Dermis blood vessel endothelial cell (primary cell): ENCODE results near the gene CDK4. TPM values are rescaled to one million over a fixed set of nuclear protein-coding genes. Genes with fewer than 3 reads are reported as not detected.

Experiments
- DNase-seq: peaks from one replicate; pipeline ENCODE4 v3.0.0; 2010
- total RNA-seq: library from RNA; depleted of rRNA; stranded (reverse); fragments of >200 nt; gene quantifications from 2 replicates; pipeline ENCODE4 v1.2.3, GENCODE V29; 2014

The CDK4 gene
- total RNA-seq, 1 donor from 2014 or later = 147 TPM

DNA sequence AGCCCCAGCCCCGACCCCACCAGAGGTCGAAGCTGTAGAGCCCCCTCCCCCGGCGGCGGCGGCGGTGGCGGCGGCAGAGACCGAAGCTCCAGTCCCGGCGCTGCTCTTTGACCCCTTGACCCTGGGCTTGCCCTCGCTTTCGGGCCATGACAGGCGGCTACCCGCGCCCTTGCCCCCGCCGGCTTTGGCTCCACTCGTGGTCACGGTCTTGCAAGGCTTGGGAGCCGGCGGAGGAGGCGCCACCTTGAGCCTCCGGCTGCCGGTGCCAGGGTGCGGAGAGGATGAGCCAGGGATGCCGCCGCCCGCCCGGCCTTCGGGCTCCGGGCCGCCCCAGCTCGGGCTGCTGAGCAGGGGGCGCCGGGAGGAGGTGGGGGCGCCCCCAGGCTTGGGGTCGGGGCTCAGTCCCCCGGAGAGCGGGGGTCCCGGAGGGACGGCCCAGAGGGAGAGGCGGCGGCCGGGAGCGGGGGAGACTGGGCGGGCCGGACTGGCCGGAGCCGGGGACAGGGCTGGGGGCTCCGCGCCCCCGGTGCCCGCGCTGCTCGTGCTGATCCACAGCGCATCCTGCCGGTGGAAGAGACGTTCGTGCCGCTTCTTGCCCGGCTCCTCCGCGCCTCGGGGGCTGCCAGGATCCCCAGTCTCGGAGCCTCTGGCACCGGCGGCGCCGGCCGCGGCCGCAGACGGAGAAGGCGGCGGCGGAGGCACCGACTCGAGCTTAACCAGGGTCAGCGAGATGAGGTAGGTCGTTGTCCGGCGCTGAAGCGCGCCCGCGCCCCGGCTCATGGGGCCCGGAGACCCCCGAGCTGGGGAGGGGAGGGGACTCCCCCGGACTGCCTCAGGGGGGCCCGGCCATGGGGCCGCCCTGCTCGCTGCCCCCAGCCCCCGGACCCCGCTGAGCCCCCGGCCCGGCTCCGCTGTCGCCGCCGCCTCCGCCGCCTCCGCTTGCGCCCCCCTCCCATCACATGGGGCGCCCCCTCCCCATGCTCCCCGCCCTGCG is 14.3 kb downstream of the CDK4 start:
- peak; percentile 25 for DNase-seq

DNA sequence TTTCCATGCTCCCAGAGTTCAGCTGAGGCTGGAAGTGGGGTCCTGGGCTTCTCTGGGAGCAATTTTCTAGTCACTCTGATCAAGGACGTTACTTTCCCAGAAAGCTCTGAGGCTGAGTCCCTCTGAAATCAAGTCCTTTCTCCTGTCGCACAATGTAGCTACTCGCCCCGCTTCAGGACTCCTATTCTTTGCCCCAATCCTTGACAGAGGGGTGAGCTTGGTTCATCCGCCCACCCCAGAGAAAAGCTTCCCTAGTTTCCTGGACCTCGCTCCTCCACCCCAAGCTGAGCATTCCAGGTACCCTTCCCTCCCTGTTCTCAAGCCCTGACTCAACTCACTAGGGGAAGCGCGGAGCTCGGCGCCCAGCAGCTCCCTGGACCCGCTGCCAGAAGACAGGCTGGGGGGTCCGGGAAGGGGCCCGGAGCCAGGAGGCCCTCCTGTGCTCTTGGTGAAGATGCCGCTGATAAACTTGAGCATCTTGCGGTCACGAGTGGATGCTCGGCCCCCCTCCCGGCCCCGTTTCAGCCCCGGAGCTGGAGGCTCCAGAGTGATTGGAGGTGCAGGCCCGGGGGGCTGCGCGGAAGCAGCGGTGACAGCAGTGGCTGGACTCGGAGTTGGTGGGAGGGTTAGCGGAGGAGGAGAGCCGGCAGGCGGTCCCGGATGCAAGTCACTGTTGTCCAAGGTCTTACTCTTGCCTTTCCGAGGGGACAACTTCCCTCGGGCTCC is 15.2 kb downstream of the CDK4 start:
- DNase-seq = no peak

- DNase-seq = no peak
Measured at GRCh38 chr12:57735952-57736740, 16.0 kb downstream of the CDK4 start.

DNA sequence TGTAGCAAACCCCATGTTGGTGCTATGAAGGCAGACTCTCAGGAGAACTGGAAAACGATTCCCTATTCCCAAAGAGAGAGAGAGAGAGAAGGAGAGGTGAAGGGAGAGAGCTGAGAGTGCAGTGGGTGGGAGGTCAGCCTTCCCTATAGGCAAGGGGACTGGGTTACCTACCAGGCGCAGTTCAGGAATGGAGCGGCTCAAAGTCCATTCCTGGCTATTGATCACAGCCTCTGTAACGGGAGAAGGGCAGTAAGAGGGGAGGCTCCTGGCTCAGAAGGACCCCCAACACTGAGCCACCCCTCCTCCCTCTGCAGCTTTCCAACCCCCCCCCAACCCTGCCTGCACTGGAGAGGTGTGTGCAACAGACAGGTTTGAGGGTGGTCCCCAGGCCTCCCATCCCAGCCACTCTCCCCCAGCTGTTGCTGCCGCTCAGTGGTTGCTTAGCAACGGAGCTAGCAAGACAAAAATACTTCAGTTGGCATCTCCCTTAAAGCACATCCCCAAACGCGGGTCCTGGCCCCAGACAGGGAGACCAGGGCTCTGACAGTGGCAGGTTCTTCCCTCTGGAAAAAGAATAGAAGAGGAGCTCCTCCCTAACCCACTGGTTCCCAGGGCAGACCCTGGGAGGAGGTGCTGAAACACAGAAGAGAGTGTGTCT is 16.8 kb downstream of the CDK4 start:
- no peak for DNase-seq

DNA sequence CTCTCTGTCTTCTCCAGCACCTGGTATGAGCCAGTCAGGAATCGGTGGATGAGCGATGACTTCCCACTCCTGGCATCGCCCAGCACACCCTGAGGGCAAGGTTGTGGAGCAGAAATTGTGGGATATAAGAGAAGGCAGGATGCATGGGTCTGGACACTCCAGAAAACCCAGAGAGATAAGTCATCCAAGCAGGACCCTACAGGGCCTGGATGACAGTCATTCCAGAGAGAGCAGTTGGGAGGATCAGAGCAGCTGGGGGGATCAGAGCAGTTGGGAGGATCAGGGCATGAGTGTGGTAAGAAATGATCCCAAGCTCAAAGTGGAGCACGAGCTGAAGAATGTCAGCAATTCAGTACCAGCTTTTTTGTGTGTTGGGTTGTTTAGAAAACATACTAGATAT is 17.5 kb downstream of the CDK4 start:
- no peak for DNase-seq

DNA sequence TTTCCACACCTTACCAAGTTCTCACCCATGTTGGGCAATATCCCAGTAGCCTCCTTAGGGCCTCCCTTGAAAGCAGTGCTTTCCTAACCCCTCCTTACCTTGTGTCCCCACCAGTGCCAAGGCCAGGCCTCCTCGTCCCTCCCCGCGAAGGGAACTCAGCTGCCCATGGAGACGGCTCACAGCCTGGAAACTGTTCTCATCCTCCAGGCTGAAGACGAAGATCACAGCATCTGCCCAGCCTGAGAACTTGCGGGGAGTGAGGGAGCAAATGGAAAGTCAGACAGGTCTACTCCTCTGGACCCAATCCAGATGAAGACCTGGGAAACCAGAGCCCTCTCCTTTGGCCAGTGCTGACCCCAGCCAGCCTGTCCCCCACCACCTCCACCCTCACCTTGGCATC is 18.2 kb downstream of the CDK4 start:
- no peak for DNase-seq

GRCh38 chr12:57732726-57733593 is 19.1 kb downstream of the CDK4 start:
- no peak for DNase-seq

DNA sequence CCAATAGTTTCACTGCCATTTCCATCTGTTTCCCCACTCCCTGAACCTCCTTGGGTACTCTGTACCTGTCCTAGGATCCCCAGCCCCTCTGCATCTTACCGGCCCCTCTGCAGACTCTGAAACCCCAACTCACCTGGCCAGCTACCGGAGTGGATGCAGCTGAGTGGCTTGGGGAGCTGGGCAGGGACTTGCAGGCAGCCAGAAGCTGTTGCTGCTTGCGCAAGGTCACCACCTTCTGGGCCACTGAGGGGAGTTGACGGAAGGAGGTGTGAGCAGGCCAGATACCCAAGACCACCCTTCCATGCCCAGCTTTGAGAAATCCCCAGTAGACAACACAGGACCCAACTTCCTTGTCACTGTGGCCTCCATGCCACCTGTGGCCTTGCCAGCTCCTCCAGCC is 19.8 kb downstream of the CDK4 start:
- DNase-seq = no peak

GRCh38 chr12:57731411-57732080 is 20.6 kb downstream of the CDK4 start:
- no peak for DNase-seq

DNA sequence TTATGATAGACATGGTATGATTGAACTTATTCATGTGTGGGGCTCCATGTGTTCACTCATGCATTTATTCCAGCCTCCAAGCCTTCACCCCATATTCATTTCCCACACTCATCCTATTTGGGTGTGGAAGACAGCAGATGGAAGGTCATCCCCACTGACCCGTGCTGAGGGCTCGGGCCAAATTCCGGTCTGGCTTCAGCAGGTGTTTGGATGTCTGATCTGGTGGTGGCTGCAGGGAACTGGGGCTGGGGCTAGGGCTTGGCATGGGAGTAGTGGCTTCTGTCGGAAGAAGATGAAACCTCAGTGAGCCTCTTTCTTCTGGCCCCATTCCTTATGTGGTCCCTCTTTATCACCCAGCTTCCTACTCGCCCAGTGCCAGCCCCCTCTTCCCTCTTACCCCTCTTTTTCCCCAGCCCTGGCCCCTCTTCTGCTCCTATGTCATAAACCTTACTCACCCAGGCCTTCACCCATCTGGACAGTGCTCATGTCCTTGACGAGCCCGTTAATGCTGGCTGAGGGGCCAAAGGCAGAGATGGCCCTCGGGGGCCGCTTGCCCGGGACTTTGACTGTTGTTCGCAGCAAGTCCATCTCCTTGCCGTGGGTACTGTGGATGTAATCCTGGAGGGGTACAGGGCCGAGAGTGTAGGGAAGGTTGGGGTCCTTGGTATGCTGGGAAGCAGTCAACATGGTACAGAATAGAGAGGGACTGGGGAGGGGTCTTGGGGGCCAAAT is 21.6 kb downstream of the CDK4 start:
- DNase-seq = no peak

DNA sequence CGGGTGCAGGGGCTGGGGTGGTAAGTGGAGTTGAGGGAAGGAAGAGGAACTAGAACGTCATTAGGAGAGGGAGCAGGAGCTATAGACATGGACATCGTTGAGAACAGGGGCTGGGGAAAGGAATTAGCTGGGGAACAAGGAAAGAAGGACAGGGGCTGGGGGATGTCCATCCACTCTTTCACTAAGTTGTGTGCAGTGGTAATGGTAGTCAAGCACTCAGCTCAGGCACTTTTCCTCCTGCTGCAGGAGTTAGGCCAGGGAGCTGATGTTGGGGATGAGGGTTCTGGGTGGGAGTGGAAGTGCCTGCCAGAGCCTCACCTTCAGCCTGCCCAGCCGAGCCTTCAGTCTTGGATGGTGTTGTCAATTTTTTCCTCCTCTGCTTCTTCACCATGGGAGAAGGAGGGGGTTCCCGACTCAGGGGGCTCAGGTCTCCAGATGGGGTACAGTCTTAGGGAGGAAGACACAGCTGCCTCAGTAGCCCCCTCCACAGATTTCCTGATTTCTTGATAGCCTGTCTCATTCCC is 22.7 kb downstream of the CDK4 start:
- no peak for DNase-seq

DNA sequence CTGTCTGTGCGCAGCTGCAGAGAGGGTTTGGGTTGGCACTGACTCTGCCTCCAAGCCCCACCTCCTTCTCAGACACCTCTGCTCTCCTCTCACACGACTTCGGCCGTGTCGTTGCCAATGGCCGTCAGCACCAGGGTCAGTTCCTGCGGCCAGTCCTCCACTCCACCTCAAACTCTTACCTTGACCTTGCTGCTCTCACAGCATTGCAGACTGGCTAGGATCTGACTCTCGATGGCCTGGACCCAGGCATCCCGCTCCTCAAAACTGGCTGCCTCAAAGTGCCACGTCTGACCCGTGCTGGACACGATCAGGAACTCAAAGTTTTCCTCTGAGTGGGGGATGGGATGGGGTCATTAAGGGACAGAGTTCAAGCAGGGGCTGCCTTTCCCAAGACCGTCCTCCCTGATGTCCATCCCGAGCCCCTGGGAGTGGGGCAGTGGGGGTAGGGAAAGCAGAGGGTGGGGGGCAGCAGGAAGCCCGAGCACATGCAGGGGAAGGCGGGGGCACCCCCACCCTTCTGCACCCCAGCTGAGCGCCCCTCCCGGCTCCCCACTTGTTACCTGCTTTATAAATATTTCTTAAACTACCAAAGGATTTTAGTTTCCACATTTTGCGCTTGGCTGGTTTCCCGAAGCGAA is 24.2 kb downstream of the CDK4 start:
- DNase-seq = no peak

DNA sequence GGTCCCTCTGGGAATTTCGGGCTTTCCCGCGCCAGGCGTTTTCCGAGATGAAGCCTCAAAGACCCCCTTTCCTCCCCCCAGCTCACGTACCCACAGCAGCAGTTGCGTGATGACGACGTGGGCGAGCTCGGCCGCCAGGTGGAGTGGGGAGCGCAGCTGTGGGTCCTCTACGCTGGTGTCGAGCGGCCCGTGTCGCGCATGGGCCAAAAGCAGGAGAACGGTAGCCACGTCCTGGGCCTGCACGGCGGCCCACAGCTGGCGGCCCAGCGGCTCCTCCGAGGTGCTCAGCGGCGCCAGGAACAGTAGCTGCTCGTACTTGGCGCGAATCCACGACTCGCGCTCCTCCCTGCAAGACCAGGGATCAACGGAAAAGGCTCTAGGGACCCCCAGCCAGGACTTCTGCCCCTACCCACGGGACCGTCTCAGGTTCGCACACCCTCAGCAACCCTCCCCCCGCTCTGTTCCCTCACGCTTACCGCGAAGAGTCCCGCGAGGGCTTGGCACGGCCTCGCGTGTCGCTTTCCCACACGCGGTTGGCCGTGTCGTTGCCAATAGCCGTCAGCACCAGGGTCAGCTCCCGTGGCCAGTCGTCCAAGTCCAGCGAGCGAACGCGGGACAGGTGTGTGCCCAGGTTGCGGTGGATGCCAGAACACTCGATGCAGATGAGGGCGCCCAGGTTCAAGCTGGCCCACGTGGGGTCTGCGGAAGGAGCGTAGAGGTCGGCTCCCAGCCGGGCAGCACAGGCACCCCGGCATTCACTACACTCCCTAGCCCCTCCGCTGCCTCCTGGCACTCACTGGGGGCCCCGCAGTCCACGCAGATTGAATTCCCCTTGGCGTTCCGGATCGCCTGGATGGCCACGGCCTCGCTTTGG is 25.0 kb downstream of the CDK4 start:
- peak; percentile 43 for DNase-seq

GRCh38 chr12:57726151-57726883 is 25.8 kb downstream of the CDK4 start:
- DNase-seq = peak; percentile 86

DNA sequence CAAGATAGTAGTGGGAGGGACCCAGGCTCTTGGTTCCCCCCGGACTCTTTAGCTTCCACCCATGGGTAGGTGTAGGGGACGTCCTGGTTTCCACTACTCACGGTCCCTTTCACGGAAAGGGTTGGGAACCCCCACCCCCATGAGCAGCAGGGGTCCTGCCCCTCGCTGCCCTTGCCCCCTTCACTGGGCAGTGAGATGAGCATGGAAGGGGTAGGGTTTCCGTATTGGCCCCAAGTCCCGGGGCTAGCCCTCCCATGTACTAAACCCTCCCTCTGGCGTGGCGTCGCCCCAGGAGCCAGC is 26.3 kb downstream of the CDK4 start:
- no peak for DNase-seq

DNA sequence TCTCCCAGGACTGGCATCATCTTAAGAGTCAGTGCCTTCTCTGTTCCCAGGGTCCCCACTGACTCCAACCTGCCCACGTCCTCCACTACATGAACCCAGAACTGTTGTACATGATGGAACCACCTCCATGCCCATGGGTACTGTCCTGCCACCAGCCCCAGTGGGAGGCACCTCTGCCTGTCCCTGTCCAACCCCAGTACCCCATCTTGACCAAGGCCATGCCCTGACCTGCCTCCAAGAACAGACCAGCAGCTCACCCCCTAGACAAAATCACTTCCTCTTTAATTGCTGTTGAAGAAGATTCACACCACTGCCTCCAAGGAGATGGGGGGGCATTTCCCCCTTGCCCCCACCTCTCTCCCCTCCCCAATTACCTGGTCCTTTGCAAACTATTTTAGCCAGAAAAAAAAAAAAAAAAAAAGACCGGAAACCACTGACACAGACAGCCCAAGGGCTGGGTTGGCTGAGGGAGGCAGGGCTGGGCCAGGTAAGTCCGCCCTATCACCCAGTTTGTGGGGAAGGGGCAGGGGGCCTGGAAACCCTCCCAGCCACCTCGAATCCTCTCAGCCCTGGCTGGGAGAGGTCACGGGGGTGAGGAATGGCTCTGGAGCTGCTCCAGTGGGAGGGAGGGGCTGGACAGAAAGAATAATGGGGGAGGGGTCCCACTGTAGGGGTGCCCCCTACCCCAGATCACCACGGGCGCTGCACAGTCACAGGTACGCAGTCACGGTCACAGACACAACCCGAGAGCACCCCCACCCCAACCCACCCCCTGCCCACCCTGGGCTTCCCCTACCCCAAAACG is 27.0 kb downstream of the CDK4 start:
- no peak for DNase-seq
